Colonic mucosa (tissue), 4 donors: Measurements from ENCODE around the gene PRSS22. TPM values are rescaled to one million over a fixed set of nuclear protein-coding genes. Genes with fewer than 3 reads are reported as not detected.

Experiments used
- DNase-seq: peaks from one replicate; pipeline ENCODE4 v3.0.0-alpha.2; 2020
- H3K27ac ChIP-seq: fragments of 200-600 bp; one replicate; pipeline ENCODE4 v1.8.0; 2021
- H3K27me3 ChIP-seq: fragments of 200-600 bp; one replicate; pipeline ENCODE4 v1.8.0; 2021
- H3K36me3 ChIP-seq: fragments of 200-600 bp; one replicate; pipeline ENCODE4 v1.8.0; 2021
- H3K4me1 ChIP-seq: fragments of 200-600 bp; one replicate; pipeline ENCODE4 v1.8.0; 2021; ENCODE audit warnings: mild to moderate bottlenecking
- H3K4me3 ChIP-seq: fragments of 200-600 bp; one replicate; pipeline ENCODE4 v1.8.0; 2021
- H3K9ac ChIP-seq, 2 donors: one replicate each; pipeline ENCODE4 v1.7.0; 2013; ENCODE audit warnings: control low read depth in 2 of 2, low read depth in 2 of 2, low read length in 2 of 2
- H3K9me3 ChIP-seq: fragments of 200-600 bp; one replicate; pipeline ENCODE4 v1.8.0; 2021
- intact Hi-C: fragments of 100-400 bp; cut with DNase I; formaldehyde crosslinking; loops from one replicate; pipeline ENCODE4 v1.14.1; 2022
- total RNA-seq, 2 donors: library from RNA; stranded (reverse); fragmentation: NEBNext Ultra II Directional in 1 of 2; extraction: Animal tissue kit (Norgen Biotek cat#: 25700) in 1 of 2; gene quantifications; one replicate each; pipeline ENCODE4 v1.2.1, GENCODE V29; 2021
- TF ChIP-seq, protein P1 (sequence below): fragments of 200-600 bp; IDR thresholded peaks from one replicate; pipeline ENCODE4 v1.8.0; 2022; ENCODE audit warnings: antibody characterized with exemption, mild to moderate bottlenecking
- donor health status: healthy.
- donor health status: DM: no; HTN: no; CAD: no.
- donor health status: DM: no; HTN: no; CAD: no.

The PRSS22 gene
- total RNA-seq, 2 donors from 2014 or later, result 6.1 to 6.7 TPM

DNA sequence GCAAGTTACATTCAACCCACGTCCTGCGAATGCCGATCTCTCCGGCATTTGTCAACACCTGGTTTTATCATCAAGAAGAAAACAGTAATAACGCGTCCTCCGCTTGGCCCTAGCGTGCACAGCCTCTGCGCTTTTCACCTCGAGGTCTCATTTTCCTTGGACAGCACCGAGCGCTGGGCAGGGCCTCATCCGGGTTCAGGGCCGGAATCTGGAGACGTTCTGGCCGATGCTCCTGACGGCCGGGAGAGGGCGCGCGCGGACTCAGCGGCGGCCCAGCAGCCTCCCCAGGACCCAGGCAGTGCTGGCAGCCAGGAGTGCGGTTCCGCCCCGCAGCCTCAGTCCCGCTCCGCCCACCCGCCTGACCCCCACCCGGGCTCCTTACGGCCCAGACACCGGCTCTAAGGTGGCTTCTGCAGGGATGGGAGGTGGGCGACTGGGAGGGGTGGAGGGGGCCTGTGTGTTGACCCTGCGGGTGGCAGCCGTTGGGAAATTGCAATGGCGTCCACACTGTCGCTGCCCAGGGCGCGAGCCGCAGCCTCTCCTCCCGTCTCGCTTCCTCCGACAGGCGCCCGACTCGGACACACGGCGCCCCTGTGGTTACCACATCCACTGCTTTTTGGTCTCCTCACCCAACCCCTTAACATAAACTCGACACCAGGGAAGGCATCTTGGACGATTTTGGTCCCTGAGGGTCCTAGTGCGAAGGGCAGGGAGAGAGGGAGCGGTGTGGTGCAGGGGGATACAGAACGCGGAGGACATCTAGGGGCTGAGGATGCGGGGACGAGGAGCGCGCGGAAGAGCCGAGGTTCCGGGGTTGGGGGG lies 46.3 kb upstream of the PRSS22 start:
- no peaks in the 10 kb centered on the region for H3K27me3 ChIP-seq
- TF ChIP-seq, protein P1, sequence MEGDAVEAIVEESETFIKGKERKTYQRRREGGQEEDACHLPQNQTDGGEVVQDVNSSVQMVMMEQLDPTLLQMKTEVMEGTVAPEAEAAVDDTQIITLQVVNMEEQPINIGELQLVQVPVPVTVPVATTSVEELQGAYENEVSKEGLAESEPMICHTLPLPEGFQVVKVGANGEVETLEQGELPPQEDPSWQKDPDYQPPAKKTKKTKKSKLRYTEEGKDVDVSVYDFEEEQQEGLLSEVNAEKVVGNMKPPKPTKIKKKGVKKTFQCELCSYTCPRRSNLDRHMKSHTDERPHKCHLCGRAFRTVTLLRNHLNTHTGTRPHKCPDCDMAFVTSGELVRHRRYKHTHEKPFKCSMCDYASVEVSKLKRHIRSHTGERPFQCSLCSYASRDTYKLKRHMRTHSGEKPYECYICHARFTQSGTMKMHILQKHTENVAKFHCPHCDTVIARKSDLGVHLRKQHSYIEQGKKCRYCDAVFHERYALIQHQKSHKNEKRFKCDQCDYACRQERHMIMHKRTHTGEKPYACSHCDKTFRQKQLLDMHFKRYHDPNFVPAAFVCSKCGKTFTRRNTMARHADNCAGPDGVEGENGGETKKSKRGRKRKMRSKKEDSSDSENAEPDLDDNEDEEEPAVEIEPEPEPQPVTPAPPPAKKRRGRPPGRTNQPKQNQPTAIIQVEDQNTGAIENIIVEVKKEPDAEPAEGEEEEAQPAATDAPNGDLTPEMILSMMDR, result peak; percentile 95
- H3K4me1 ChIP-seq, result peaks cover 4% of the 10 kb centered on the region
- H3K4me3 ChIP-seq, result peak overlapping the region; percentile 81
- H3K9ac ChIP-seq, result peak overlapping the region; percentile 93 to 99
- peak overlapping the region; percentile 96 for H3K27ac ChIP-seq
- intact Hi-C loops, result no loop called here
- no peaks in the 10 kb centered on the region for H3K36me3 ChIP-seq
- H3K9me3 ChIP-seq, result no peaks in the 10 kb centered on the region
- peak; percentile 85 for DNase-seq

DNA sequence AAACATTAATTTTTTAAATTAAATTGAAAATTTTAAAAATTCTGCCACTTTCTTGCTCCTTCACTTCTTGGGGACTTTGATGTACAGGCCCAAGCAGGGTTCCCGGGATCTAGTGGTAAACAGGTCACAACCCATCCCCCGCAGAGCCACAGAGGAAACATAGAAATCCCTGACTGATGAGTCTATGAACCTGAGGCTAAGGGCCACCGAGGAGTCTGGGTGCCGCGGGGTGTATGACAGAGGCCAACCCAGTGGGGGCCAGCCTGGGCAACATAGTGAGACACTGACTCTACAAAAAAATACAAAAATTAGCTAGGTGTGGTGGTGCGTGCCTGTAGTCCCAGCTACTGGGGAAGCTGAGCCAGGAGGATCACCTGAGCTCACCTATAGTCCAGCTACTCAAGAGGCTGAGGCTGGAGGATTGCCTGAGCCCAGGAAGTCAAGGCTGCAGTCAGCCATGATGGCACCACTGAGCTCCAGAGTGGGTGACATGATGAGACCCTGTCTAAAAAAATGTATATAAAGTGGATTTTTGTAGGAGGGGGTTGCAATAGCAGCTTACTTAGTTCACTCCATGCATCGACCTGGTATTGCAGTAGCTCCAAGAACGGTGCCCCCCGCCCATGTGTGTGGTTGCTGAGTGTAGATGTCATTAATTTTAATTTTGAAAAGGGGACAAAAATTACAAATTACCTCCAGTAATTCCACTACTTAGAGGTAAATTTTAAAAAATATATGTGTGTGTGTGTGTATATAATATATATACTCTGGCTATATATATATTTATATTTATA lies 44.6 kb upstream of the PRSS22 start:
- no peak overlapping the region for H3K4me3 ChIP-seq
- H3K27me3 ChIP-seq, result no peaks in the 10 kb centered on the region
- intact Hi-C loops, result no loop called here
- TF ChIP-seq, protein P1, result no peak
- no peaks in the 10 kb centered on the region for H3K36me3 ChIP-seq
- no peaks in the 10 kb centered on the region for H3K9me3 ChIP-seq
- DNase-seq, result no peak
- no peak overlapping the region for H3K9ac ChIP-seq
- H3K27ac ChIP-seq, result no peak overlapping the region
- H3K4me1 ChIP-seq, result peaks cover 4% of the 10 kb centered on the region

DNA sequence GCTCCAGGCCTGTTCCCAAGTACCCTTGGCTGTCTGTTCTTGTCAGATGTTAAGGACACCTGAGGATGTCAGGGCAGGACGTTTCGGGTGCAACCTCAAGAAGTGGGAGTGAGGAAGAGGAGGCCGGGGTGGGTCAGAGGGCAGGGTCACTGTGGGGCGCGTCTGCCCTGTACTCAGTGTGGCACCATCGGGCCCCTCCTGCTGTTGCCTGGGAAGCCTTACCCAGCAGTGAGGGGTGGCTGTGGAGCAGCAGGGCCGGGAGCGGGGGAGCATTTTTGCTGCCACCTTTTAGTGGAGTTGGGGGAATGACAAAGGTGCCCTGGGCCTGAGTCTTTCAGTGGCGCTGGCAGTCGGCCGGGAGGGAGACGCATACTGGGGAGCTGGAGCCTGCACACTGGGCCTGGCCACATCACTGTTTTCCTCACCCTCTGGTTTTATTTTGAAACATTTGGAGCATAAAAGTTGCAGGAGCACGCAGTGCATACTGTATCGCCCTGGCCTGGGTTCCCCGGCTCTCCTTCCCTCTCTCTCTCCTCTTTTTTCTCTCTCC lies 42.6 kb upstream of the PRSS22 start:
- DNase-seq, result no peak
- intact Hi-C loops, result no loop called here
- Histone ChIP-seq H3K36me3 (no peaks in the 10 kb centered on the region), H3K27ac (no peak overlapping the region), H3K27me3 (no peaks in the 10 kb centered on the region), H3K9me3 (no peaks in the 10 kb centered on the region), H3K9ac (no peak overlapping the region), H3K4me3 (no peak overlapping the region), H3K4me1 (no peaks in the 10 kb centered on the region)
- TF ChIP-seq, protein P1, result no peak

DNA sequence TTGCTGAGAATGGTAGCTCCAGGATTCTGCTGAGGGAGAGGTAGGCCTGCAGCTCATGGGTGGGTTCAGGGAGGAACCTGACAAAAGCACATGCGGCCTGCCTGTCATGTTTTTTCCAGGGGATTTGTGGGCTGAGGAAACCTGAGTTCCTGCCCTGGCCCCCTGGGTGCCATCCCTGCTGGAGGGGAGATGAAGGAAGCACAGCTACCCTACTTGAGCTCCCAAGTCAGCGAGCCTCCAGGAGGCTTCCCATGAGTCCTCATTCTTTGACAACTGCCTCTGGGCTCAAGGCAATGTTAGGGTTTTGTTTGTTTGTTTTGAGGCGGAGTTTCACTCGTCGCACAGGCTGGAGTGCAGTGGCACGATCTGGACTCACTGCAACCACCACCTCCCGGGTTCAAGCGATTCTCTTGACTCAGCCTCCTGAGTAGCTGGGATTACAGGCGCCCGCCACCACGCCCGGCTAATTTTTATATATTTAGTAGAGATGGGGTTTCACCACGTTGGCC lies 41.6 kb upstream of the PRSS22 start:
- intact Hi-C loops, result no loop called here

More for the DNA sequence above, 41.6 kb upstream of the PRSS22 start:
- no peak overlapping the region for H3K9ac ChIP-seq
- H3K27ac ChIP-seq, result no peak overlapping the region
- H3K4me1 ChIP-seq, result no peaks in the 10 kb centered on the region
- no peak for DNase-seq
- no peaks in the 10 kb centered on the region for H3K36me3 ChIP-seq
- TF ChIP-seq, protein P1, result no peak
- H3K9me3 ChIP-seq, result no peaks in the 10 kb centered on the region
- no peak overlapping the region for H3K4me3 ChIP-seq
- no peaks in the 10 kb centered on the region for H3K27me3 ChIP-seq
